Heart right ventricle (tissue), 16 donors: Measurements from ENCODE around the gene IFT52. TPM values are rescaled to one million over a fixed set of nuclear protein-coding genes. Genes with fewer than 3 reads are reported as not detected.

Experiments
- ATAC-seq, 8 donors: fragments of 200-7000 bp; cut with Tn5 transposase; one replicate each; pipeline ENCODE4 v1.9.1; 2020; ENCODE audit warnings: mild to moderate bottlenecking in 8 of 8, moderate library complexity in 8 of 8, moderate number of reproducible peaks in 1 of 8
- DNase-seq, 2 donors: peaks; one replicate each; pipeline ENCODE4 v3.0.0-alpha.2; 2020
- H3K27ac ChIP-seq, 10 donors: fragments of 200-600 bp; sonication (generic) in 2 of 10; one replicate each; pipeline versions ENCODE4 v1.5.0 to v1.8.0; 2020 to 2022; ENCODE audit warnings: mild to moderate bottlenecking in 3 of 10
- H3K27me3 ChIP-seq, 7 donors: fragments of 200-600 bp; one replicate each; pipeline ENCODE4 v1.8.0; 2021 to 2022; ENCODE audit warnings: mild to moderate bottlenecking in 2 of 7
- H3K36me3 ChIP-seq, 9 donors: fragments of 200-600 bp; sonication (generic) in 1 of 9; one replicate each; pipeline versions ENCODE4 v1.5.0 to v1.8.0; 2020 to 2022; ENCODE audit warnings: mild to moderate bottlenecking in 2 of 9
- H3K4me1 ChIP-seq, 9 donors: fragments of 200-600 bp; sonication (generic) in 1 of 9; one replicate each; pipeline versions ENCODE4 v1.5.0 to v1.8.0; 2020 to 2022; ENCODE audit warnings: mild to moderate bottlenecking in 4 of 9
- H3K4me3 ChIP-seq, 10 donors: fragments of 200-600 bp; sonication (generic) in 2 of 10; one replicate each; pipeline versions ENCODE4 v1.5.0 to v1.8.0; 2020 to 2022; ENCODE audit warnings: mild to moderate bottlenecking in 7 of 10, moderate library complexity in 2 of 10
- H3K9me3 ChIP-seq, 11 donors: fragments of 200-600 bp in 10 of 11; sonication (generic) in 2 of 11; one replicate each; pipeline versions ENCODE4 v1.5.0 to v1.8.0; 2013 to 2022; ENCODE audit warnings: mild to moderate bottlenecking in 2 of 11, control low read depth in 1 of 11, moderate library complexity in 1 of 11
- CTCF ChIP-seq, 9 donors: fragments of 200-600 bp; sonication (generic) in 2 of 9; IDR thresholded peaks; one replicate each; pipeline versions ENCODE4 v1.5.0 to v1.8.0; 2021 to 2022; ENCODE audit warnings: antibody characterized with exemption in 9 of 9, mild to moderate bottlenecking in 5 of 9, moderate library complexity in 1 of 9
- WGBS, 2 donors: extraction: QIAGEN DNeasy Blood & Tissue Kit; methylation state at CpG; one replicate each; pipeline ENCODE4 v1.1.7; 2013; ENCODE audit warnings: inconsistent platforms in 1 of 2; 5-methylcytosine and 5-hydroxymethylcytosine counted together
- intact Hi-C, 10 donors: fragments of 100-400 bp; cut with DNase I; formaldehyde crosslinking; loops; one replicate each; pipeline versions ENCODE4 v1.11.1 to v1.14.2; 2022
- polyA plus RNA-seq, 2 donors: library from polyadenylated mRNA; stranded (reverse); fragments of 200-250 nt; gene quantifications; one replicate each; pipeline ENCODE4 v1.2.3, GENCODE V29; 2013
- total RNA-seq, 10 donors: library from RNA; stranded (reverse); fragmentation: NEBNext Ultra II Directional in 3 of 10; extraction: Animal tissue kit (Norgen Biotek cat#: 25700) in 3 of 10; gene quantifications; one replicate each; pipeline versions ENCODE4 v1.2.1 to v1.2.4, GENCODE V29; 2021 to 2023
- donor health status: Arrhythmogenic right ventricular cardiomyopathy.
- donor health status: ischemic (EF 13 %, LVEDD 7.1; RV severe dilation, severe dysfunction).
- donor health status: healthy with polysubstance abuse.
- donor health status: DM: no; HTN: yes; CAD: no.
- donor health status: DM: no; HTN: no; CAD: no.
- donor health status: ischemic (EF 25% LVEDD 6.9; RV normal size, moderate dysfunction).
- donor health status: ischemic (EF 25% LVEDD 5.7; RV mildly dilated, moderate dysfunction).
- donor health status: healthy.
- donor health status: DM: yes; HTN: yes; CAD: no.
- donor health status: Ischemic cardiomyopathy.
- donor health status: ischemic (EF 35%, LVEDD 5.7; RV mildly dilated, moderate dysfunction).
- donor health status: nonischemic (EF 11% LVEDD 7.7; RV severe dilation, severe dysfunction).
- donor health status: DM: yes; HTN: yes; CAD: no.
- donor health status: PGD.
- donor health status: ischemic (EF 29% LVEDD 5.4; RV normal size, mild dysfunction).
- donor health status: nonischemic (EF 23%, LVEDD 6.1; RV moderate dilation, normal function).

The IFT52 gene
- total and polyA plus RNA-seq, 12 donors, result 5.2 to 8.9 (median 7.0) TPM

- Histone ChIP-seq H3K27ac (no peak overlapping the region), H3K9me3 (no peaks in the 10 kb centered on the region), H3K36me3 (no peaks in the 10 kb centered on the region), H3K4me1 (peaks cover 0 to 4% (median 0%) of the 10 kb centered on the region in 9 donors), H3K27me3 (no peaks in the 10 kb centered on the region), H3K4me3 (no peak overlapping the region)
- ATAC-seq, result no peak
- 95% methylated on average over 7 of the region's 7 CpGs for WGBS, 2 donors
- DNase-seq, result no peak
- intact Hi-C loops, result no loop called here
- no peak for TF ChIP-seq CTCF (IDR thresholded peaks at IDR 0.05)
Observed at GRCh38 chr20:43563991-43564390, 26.7 kb upstream of the IFT52 start.

- Histone ChIP-seq H3K4me1 (peaks cover 0 to 4% (median 0%) of the 10 kb centered on the region in 9 donors), H3K36me3 (no peaks in the 10 kb centered on the region), H3K27ac (no peak overlapping the region), H3K4me3 (no peak overlapping the region), H3K27me3 (no peaks in the 10 kb centered on the region), H3K9me3 (no peaks in the 10 kb centered on the region)
- ATAC-seq (no peak), DNase-seq (no peak)
- no peak for TF ChIP-seq CTCF (IDR thresholded peaks at IDR 0.05)
- WGBS, 2 donors, result 99 to 100% methylated on average over 8 of the region's 8 CpGs
- intact Hi-C loops, result no loop called here
Observed at GRCh38 chr20:43564455-43564854, 26.3 kb upstream of the IFT52 start.

- intact Hi-C loops, result no loop called here
- WGBS, 2 donors, result 79 to 80% methylated on average over 18 of the region's 18 CpGs
- DNase-seq, result no peak
Observed at GRCh38 chr20:43564993-43565757, 25.6 kb upstream of the IFT52 start.

GRCh38 chr20:43565758-43566104 is 25.0 kb upstream of the IFT52 start:
- WGBS, 2 donors, result 76 to 98% methylated on average over 4 of the region's 4 CpGs

More at GRCh38 chr20:43564993-43565757, 25.6 kb upstream of the IFT52 start:
- Histone ChIP-seq H3K4me3 (no peak overlapping the region), H3K4me1 (peaks cover 0 to 4% (median 0%) of the 10 kb centered on the region in 9 donors), H3K9me3 (no peaks in the 10 kb centered on the region), H3K36me3 (no peaks in the 10 kb centered on the region), H3K27me3 (no peaks in the 10 kb centered on the region), H3K27ac (no peak overlapping the region)
- ATAC-seq, result no peak
- TF ChIP-seq CTCF (IDR thresholded peaks at IDR 0.05), result no peak

More at GRCh38 chr20:43565758-43566104, 25.0 kb upstream of the IFT52 start:
- H3K4me3 ChIP-seq, result no peak overlapping the region
- no peaks in the 10 kb centered on the region for H3K27me3 ChIP-seq
- H3K4me1 ChIP-seq, result peaks cover 0 to 4% (median 0%) of the 10 kb centered on the region in 9 donors
- intact Hi-C loops, result no loop called here
- H3K9me3 ChIP-seq, result no peaks in the 10 kb centered on the region
- ATAC-seq, result no peak
- H3K36me3 ChIP-seq, result no peaks in the 10 kb centered on the region
- no peak for DNase-seq
- no peak for TF ChIP-seq CTCF (IDR thresholded peaks at IDR 0.05)
- H3K27ac ChIP-seq, result no peak overlapping the region
